ENCODE data around the gene FZR1. TPM values are rescaled to one million over a fixed set of nuclear protein-coding genes. Genes with fewer than 3 reads are reported as not detected.

The FZR1 gene
- total and polyA plus RNA-seq, 9 of the 15 experiments (the other 6 are each of a cell fraction or from before 2014, with no cell fraction given), result 0.18 to 48.0 (median 22.2) TPM

- TF ChIP-seq THRA (IDR thresholded peaks at IDR 0.05), result no peak
- TF ChIP-seq RB1 (IDR thresholded peaks at IDR 0.05; ENCODE audit: low read depth), result no peak
- TF ChIP-seq ZSCAN32 (CRISPR knock-in tag; IDR thresholded peaks at IDR 0.05), result no peak
- TF ChIP-seq BCLAF1 (IDR thresholded peaks at IDR 0.05; ENCODE audit: borderline replicate concordance in 1 of 2, control insufficient read depth in 1 of 2, low read depth in 2 of 2, low read length in 1 of 2), result no peak
- no peak for TF ChIP-seq MTA1 (IDR thresholded peaks at IDR 0.05; ENCODE audit: borderline replicate concordance)
- no peak for TF ChIP-seq ZNF274 (IDR thresholded peaks at IDR 0.05; ENCODE audit: borderline replicate concordance, low read depth, low read length)
- no peak for TF ChIP-seq RAD51 (IDR thresholded peaks at IDR 0.05; ENCODE audit: borderline replicate concordance, low read depth)
- TF ChIP-seq IFI16 (CRISPR knock-in tag; IDR thresholded peaks at IDR 0.05), result no peak
- no peak for TF ChIP-seq POU5F1 (IDR thresholded peaks at IDR 0.05; ENCODE audit: borderline replicate concordance, low read depth, low read length, partially characterized antibody)
- TF ChIP-seq RCOR1 (IDR thresholded peaks at IDR 0.05; ENCODE audit: borderline replicate concordance in 1 of 2, low read depth in 2 of 2, low read length in 2 of 2), result peak in 1 of 2 experiments; percentile 25; a peak in 1 of 4 replicates
- no peak for TF ChIP-seq ZNF407 (IDR thresholded peaks at IDR 0.05; ENCODE audit: low read depth)
- TF ChIP-seq ZNF280A (IDR thresholded peaks at IDR 0.05; ENCODE audit: low read depth, partially characterized antibody), result no peak
These were observed 6.2 kb upstream of the FZR1 start (continued) for GRCh38 chr19:3499738-3500428.
